HG03095 (cell line): ENCODE measurements around the gene OR56A1.
A peak's percentile ranks its signal among the peaks of the same experiment; 100 is the strongest.
"Not testable (repeated sequence)": the region's sequence is repeated elsewhere in the genome, so short reads cannot be mapped to it uniquely, and the experiment has no call there.

Experiments used
- ATAC-seq: cut with Tn5 transposase; IDR thresholded peaks from one replicate; pipeline ENCODE4 v1.9.1; 2021; ENCODE audit warnings: moderate library complexity; ENCODE audit not compliant: unreplicated experiment

Gene OR56A1

GRCh38 chr11:6030708-6031405, at the start of gene OR56A1:
Gene OR56A1 (minus strand): TSS chr11:6030758. CDS start chr11:6027692, 3,066 bp downstream.
- no peak for ATAC-seq

- ATAC-seq = no peak
These were observed 48.9 kb upstream of the OR56A1 start for GRCh38 chr11:6079463-6079862.

- ATAC-seq = no peak
These were observed 47.2 kb upstream of the OR56A1 start for GRCh38 chr11:6077723-6078122.

- not testable (repeated sequence) for ATAC-seq
These were observed 45.9 kb upstream of the OR56A1 start for GRCh38 chr11:6076443-6076842.

GRCh38 chr11:6067502-6067901, 36.9 kb upstream of the OR56A1 start:
- ATAC-seq = no peak

GRCh38 chr11:6062691-6063358, 32.3 kb upstream of the OR56A1 start:
- ATAC-seq = peak; percentile 66

GRCh38 chr11:6061475-6061874, 30.9 kb upstream of the OR56A1 start:
- no peak for ATAC-seq

- no peak for ATAC-seq
These were observed 26.9 kb upstream of the OR56A1 start for GRCh38 chr11:6057452-6057851.

GRCh38 chr11:6055569-6055968, 25.0 kb upstream of the OR56A1 start:
- ATAC-seq = no peak

GRCh38 chr11:6052374-6052773, 21.8 kb upstream of the OR56A1 start:
- ATAC-seq = no peak

GRCh38 chr11:6040874-6041273, 10.3 kb upstream of the OR56A1 start:
- ATAC-seq = no peak

GRCh38 chr11:6027501-6027900, 3.1 kb downstream of the OR56A1 start:
- no peak for ATAC-seq

- ATAC-seq = no peak
These were observed 5.5 kb downstream of the OR56A1 start for GRCh38 chr11:6025056-6025455.

- no peak for ATAC-seq
These were observed 7.6 kb downstream of the OR56A1 start for GRCh38 chr11:6022956-6023355.

GRCh38 chr11:6013042-6013441, 17.5 kb downstream of the OR56A1 start:
- no peak for ATAC-seq

GRCh38 chr11:6012035-6012668, 18.4 kb downstream of the OR56A1 start:
- no peak for ATAC-seq

- ATAC-seq = no peak
These were observed 23.7 kb downstream of the OR56A1 start, which contains the start of gene OR56A4 for GRCh38 chr11:6006846-6007245. Gene OR56A4 (minus strand): TSS chr11:6006946. CDS start chr11:6002992, 3,954 bp downstream.

GRCh38 chr11:6006395-6006794, 24.2 kb downstream of the OR56A1 start:
- ATAC-seq = no peak

GRCh38 chr11:6002202-6002699, 28.3 kb downstream of the OR56A1 start:
- no peak for ATAC-seq

GRCh38 chr11:5994791-5995190, 35.8 kb downstream of the OR56A1 start:
- no peak for ATAC-seq

- no peak for ATAC-seq
These were observed 37.8 kb downstream of the OR56A1 start for GRCh38 chr11:5992604-5993251.
